Measurements from ENCODE around the gene VPS26B. TPM values are rescaled to one million over a fixed set of nuclear protein-coding genes. Genes with fewer than 3 reads are reported as not detected.
A peak's percentile ranks its signal among the peaks of the same experiment; 100 is the strongest.

The VPS26B gene
- total and polyA plus RNA-seq, 2 experiments from 2014 or later: 10.1 to 29.1 TPM

GRCh38 chr11:134216816-134217215, 7.7 kb upstream of the VPS26B start (continued):
- TF ChIP-seq CTCF (conservative IDR thresholded peaks at IDR 0.05; ENCODE audit: low read depth in 2 of 2): no peak
- no peak for TF ChIP-seq POLR2AphosphoS5 (IDR thresholded peaks at IDR 0.05; ENCODE audit: low read depth)
- no peak for TF ChIP-seq NANOG (IDR thresholded peaks at IDR 0.05; ENCODE audit: borderline replicate concordance)
- TF ChIP-seq EZH2phosphoT487 (IDR thresholded peaks at IDR 0.05; ENCODE audit: unreplicated experiment): no peak
- TF ChIP-seq STAT1 (IDR thresholded peaks at IDR 0.05; ENCODE audit: unreplicated experiment): no peak
- TF ChIP-seq JUNB (IDR thresholded peaks at IDR 0.05; ENCODE audit: unreplicated experiment): no peak
- TF ChIP-seq CREB1 (CRISPR knock-in tag; IDR thresholded peaks at IDR 0.05; ENCODE audit: low read depth): no peak

- Histone ChIP-seq H3K36me3 (ENCODE audit: insufficient read depth) (peaks cover 15% of the 10 kb centered on the region; the same call in 1 of the 2 replicates), H3K79me2 (replicated peaks; ENCODE audit: insufficient read depth) (peaks cover 72% of the 10 kb centered on the region), H2AFZ (no peak overlapping the region), H3F3A (replicated peaks; ENCODE audit: low read depth) (0 out of 2 replicates have a peak, but pooled peaks cover 2% of the 10 kb centered on the region), H3K4me1 (ENCODE audit: insufficient read depth) (peaks cover 17% of the 10 kb centered on the region), H3K4me2 (peak overlapping the region; percentile 100), H3K9me2 (ENCODE audit: insufficient read depth) (no peaks in the 10 kb centered on the region), H3K4me3 (peak overlapping the region; percentile 90), H4K20me1 (replicated peaks; ENCODE audit: insufficient read depth) (peaks cover 36% of the 10 kb centered on the region), H3K27me3 (ENCODE audit: insufficient read depth) (peaks cover 13% of the 10 kb centered on the region; the same call in 1 of the 2 replicates), H3K27ac (ENCODE audit: low read depth) (no peak overlapping the region)
- Mint-ChIP-seq H3K27ac (peak overlapping the region; percentile 66), H3K4me3 (peak overlapping the region; percentile 93), H3K4me1 (peaks cover 24% of the 10 kb centered on the region), H3K27me3 (ENCODE audit: insufficient read depth, low read depth, poor library complexity) (peaks cover 12% of the 10 kb centered on the region), H3K9me3 (no peaks in the 10 kb centered on the region), H3K36me3 (ENCODE audit: low read depth) (peaks cover 24% of the 10 kb centered on the region)
- no peak for DNase-seq (ENCODE audit: low spot score)
- no peak for ATAC-seq
- TF ChIP-seq NANOG (IDR thresholded peaks at IDR 0.05; ENCODE audit: borderline replicate concordance) (no peak), CTCF (conservative IDR thresholded peaks at IDR 0.05; ENCODE audit: low read depth in 2 of 2) (no peak), JUNB (IDR thresholded peaks at IDR 0.05; ENCODE audit: unreplicated experiment) (no peak), ZNF114 (CRISPR knock-in tag; IDR thresholded peaks at IDR 0.05) (no peak), REST (IDR thresholded peaks at IDR 0.05; ENCODE audit: unreplicated experiment) (no peak), EZH2 (IDR thresholded peaks at IDR 0.05; ENCODE audit: low read depth, unreplicated experiment) (no peak), ZNF331 (CRISPR knock-in tag; IDR thresholded peaks at IDR 0.05; ENCODE audit: low read depth) (no peak), ZNF462 (CRISPR knock-in tag; IDR thresholded peaks at IDR 0.05) (no peak)
Measured at GRCh38 chr11:134223121-134223520, 1.4 kb upstream of the VPS26B start.
